Activated T-cell treated with anti-CD3 and anti-CD28 coated beads, Interleukin-2, amount 50 U/mL, for 48 hours (primary cell): ENCODE results near the gene PEX11G.

Source experiments
- DNase-seq, 2 experiments: peaks; one replicate each; pipeline ENCODE4 v3.0.0-alpha.2; 2020

Gene PEX11G

DNA sequence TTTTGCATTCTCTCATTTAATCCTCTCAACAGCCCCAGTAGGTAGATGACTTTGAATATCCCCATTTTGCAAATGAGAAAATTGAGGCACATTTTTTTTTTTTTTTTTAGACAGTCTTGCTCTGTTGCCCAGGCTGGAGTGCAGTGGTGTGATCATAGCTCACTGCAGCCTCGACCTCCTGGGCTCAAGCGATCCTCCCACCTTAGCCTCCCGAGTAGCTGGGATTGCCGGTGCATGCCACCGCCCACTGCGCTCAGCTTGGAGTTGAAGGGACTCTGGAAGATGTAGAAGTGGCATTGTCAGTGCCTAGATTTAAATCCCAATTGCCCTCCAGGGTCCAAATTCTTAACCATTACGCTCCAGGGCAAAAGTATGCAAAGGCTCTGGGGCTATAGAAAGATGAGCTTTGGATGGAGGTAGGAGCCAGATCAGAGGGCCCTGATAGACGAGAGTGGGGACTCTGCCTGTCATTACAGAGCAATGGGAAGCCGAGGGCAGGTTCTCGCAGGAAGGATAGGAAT lies 32.8 kb upstream of the PEX11G start:
- DNase-seq = no peak

- DNase-seq = no peak
These were observed 31.6 kb upstream of the PEX11G start for GRCh38 chr19:7520131-7521051.

DNA sequence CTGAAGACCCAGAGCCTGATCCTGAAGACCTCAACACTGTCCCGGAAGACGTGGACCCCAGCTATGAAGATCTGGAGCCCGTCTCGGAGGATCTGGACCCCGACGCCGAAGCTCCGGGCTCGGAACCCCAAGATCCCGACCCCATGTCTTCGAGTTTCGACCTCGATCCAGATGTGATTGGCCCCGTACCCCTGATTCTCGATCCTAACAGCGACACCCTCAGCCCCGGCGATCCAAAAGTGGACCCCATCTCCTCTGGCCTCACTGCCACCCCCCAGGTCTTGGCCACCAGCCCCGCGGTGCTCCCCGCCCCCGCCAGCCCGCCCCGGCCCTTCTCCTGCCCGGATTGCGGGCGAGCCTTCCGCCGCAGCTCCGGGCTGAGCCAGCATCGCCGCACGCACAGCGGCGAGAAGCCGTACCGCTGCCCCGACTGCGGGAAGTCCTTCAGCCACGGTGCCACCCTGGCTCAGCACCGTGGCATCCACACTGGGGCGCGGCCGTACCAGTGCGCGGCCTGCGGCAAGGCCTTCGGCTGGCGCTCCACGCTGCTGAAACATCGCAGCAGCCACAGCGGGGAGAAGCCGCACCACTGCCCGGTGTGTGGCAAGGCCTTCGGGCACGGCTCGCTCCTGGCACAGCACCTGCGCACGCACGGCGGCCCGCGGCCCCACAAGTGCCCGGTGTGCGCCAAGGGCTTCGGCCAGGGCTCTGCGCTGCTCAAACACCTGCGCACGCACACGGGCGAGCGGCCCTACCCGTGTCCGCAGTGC lies 30.7 kb upstream of the PEX11G start:
- DNase-seq = no peak

DNA sequence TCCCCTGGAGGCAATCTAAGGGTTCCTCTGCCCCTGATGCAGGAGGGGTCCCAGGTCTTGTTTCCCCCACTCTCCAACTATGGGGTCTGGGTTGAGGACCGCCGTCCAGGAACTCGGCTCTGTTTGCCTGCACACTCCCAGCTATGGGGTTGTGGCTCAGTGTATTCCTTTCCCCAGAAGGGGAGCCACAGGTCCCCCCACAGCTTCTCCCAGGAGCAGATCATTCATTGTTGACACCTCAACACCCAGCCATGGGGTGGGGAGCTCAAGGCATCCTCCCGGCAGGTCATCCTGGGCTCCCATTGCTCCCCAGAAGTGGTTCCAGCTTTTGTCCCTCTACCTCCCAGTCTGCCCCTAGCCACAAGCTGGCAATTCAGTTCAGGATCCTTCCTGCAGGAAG lies 28.0 kb upstream of the PEX11G start:
- DNase-seq = no peak

GRCh38 chr19:7516333-7516732 lies 27.5 kb upstream of the PEX11G start:
- no peak for DNase-seq

- peak; percentile 49 to 67 for DNase-seq
These were observed 26.9 kb upstream of the PEX11G start, which contains the start of gene ZNF358 for GRCh38 chr19:7515645-7516151. ZNF358 (plus strand) TSS chr19:7516103; CDS start chr19:7519243, 3,140 bp downstream.

DNA sequence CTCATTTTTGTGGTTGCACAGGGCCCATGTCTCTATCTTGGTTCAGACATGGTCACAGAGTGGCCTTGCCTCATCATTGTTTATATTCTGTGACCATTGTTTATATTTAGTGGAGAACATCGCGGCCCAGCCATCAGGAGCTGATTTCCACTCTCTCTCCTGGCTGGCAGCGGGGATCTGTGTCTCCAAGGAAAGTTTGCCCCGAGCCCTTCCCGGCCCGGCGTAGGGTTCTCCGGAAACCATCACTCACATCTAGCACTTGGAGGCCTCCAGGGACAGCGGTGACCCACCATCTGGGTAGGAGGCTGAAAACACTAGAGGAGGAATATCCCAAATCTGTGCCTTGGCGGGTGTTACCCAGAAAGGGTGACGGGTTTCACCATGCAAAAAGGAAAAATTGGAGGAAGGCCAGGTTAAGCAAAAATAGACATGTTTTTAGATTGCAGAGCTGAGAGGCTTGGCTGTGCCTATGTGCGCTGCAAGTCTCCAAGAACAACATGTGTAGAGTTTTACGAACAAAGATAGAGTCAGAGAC lies 26.3 kb upstream of the PEX11G start:
- DNase-seq = no peak

DNA sequence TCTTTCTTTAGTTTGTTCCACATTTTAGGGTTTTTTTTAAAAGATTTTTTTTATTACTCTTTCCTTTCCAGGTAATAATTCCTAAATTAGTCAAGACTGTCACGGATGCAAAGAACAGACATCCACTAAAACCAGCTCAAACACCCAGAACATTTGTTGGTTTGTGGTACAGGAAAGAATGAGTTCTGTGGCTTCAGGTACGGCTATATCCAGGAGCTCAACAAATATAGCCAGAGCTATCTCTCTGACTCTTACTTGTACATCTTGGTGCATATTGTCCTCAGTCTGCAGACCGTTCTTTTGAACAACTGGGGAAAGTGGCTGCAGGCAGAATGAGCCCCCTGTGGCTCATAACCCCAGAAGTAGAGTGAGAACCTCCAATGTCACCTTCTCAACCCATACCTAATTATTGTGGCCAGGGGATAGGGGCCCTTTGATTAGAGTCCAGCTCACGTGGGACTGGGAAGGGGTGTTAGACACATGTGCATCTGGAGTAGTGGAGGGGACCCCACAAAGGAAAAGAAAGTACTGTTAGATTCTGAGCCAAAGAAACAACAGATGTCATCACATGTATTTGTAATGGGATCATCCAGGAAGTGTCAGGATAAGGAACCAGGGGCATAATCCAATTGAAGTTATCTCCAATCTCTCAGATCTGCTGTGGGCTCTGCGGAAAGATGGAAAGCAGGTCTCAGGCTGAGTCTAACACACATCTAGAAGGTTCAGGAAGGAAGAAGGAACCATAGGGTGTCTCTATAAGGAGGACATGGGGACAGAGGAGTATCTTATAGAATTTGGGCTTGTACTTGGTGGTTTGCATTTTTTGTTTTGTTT lies 25.2 kb upstream of the PEX11G start:
- no peak for DNase-seq

- DNase-seq = no peak
These were observed 23.6 kb upstream of the PEX11G start for GRCh38 chr19:7512400-7512851.

GRCh38 chr19:7509625-7510024 lies 20.8 kb upstream of the PEX11G start:
- DNase-seq = no peak

DNA sequence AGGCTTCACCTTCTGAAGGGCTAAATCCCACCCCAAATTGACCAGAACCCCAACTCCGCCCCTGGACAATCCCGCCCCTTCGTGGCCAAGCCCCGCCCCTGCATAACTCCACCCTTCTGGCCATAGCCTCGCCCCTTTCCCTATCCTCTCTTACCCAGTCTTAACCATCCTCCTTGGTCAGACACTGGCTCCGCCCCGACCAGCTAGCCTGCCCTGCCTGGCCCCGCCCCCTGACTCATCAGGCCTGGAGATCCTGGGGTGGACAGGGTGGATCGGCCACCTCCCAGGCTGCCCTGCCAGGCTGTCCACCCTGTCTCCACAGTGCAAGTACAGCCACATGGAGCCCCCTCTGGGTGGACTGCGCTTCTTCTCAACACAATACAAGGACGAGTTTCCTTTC lies 19.0 kb upstream of the PEX11G start:
- peak; percentile 56 to 57 for DNase-seq

GRCh38 chr19:7506385-7507328 lies 17.8 kb upstream of the PEX11G start:
- peak; percentile 66 to 77 for DNase-seq

GRCh38 chr19:7505682-7506384 lies 17.0 kb upstream of the PEX11G start:
- DNase-seq = peak; percentile 62 to 68

GRCh38 chr19:7505288-7505681 lies 16.4 kb upstream of the PEX11G start:
- DNase-seq = no peak

GRCh38 chr19:7504684-7505083 lies 15.8 kb upstream of the PEX11G start:
- DNase-seq = no peak

DNA sequence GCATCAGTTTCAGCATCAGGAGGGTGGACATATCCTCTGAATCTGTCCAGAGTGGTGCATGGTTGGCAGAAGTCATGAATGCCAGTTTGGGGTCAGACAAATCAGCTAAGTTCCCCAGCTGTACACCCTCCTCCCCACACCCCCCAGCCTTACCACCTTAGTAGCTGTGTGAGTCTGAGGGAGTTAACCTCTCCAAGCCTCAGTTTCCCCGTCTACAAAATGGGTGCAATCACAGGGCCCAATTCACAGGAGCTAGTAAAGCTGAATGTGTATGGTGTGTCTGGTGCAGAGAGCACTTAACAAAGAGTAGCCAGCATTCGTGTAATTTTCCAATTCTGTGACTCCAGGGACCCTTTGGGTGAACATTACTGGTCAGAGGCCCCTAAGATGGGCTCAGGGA lies 13.7 kb upstream of the PEX11G start:
- DNase-seq = no peak

GRCh38 chr19:7500811-7501450 lies 12.1 kb upstream of the PEX11G start:
- DNase-seq = peak; percentile 68 to 80

- DNase-seq = no peak
These were observed 8.5 kb upstream of the PEX11G start for GRCh38 chr19:7497292-7497691.

DNA sequence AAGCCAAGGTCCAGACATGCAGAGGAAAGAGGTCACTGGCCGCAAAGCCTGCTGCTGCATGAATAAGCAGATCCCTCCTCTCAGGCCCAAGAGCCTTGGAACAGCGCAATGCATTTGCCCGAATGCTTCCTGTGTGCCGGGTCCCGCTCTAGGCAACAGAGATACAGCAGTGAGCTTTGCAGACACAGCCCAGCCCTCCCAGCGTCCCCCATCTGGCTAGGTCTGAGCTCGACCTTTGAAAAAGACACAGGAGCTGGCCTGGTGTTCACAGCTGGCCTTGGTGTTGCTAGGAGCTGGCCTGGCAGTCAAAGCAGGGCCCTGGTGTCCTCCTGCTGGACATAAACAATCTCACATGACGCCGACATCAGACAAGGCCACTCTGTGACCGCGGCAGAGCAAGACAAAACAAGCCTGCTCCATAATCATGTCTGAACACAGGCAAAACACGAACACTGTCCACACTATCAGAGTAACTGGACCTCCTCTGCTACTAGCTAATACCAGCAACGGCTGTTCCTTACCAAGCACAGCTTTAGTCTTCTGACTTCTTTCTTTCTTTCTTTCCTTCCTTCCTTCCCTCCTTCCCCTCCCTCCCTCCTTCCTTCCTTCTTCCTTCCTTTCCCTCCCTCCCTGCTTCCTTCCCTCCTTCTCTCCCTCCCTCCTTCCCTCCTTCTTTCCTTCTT lies 5.7 kb upstream of the PEX11G start:
- DNase-seq = no peak
